Adrenal gland (tissue), 12 donors: ENCODE results near the gene TSPAN9. TPM values are rescaled to one million over a fixed set of nuclear protein-coding genes. Genes with fewer than 3 reads are reported as not detected.

Experiments used
- DNase-seq, 7 donors: peaks; one replicate each; pipeline ENCODE4 v3.0.0-alpha.2; 2019 to 2020
- H3K27ac ChIP-seq, 5 donors: fragments of 200-600 bp; sonication (generic) in 4 of 5; 1 replicate in 3 of 5; 2 replicates in 2 of 5; pipeline versions ENCODE4 v1.5.1 to v1.8.0; 2016 to 2020; ENCODE audit warnings: mild to moderate bottlenecking in 1 of 5
- H3K27me3 ChIP-seq: fragments of 200-600 bp; 2 replicates; pipeline ENCODE4 v1.8.0; 2021
- H3K36me3 ChIP-seq, 2 donors: fragments of 200-600 bp; replicated peaks in 1 of 2; 1 replicate in 1 of 2; 2 replicates in 1 of 2; pipeline versions ENCODE4 v1.5.1 to v1.8.0; 2018 to 2022
- H3K4me1 ChIP-seq, 2 donors: fragments of 200-600 bp; replicated peaks in 1 of 2; 1 replicate in 1 of 2; 2 replicates in 1 of 2; pipeline versions ENCODE4 v1.5.1 to v1.8.0; 2018 to 2021
- H3K4me3 ChIP-seq, 4 donors: fragments of 200-600 bp; sonication (generic) in 3 of 4; one replicate each; pipeline ENCODE4 v1.5.1; 2016 to 2018
- H3K9me3 ChIP-seq, 3 donors: fragments of 200-600 bp; sonication (generic) in 1 of 3; replicated peaks in 1 of 3; 1 replicate in 2 of 3; 2 replicates in 1 of 3; pipeline versions ENCODE4 v1.5.1 to v1.8.0; 2016 to 2021
- CTCF ChIP-seq, 6 experiments: fragments of 450-650 bp in 4 of 6; fragments of 200-600 bp in 2 of 6; sonication (generic) in 1 of 6; IDR thresholded peaks; 1 replicate in 5 of 6; 2 replicates in 1 of 6; pipeline versions ENCODE4 v1.5.1 to v1.8.0; 2016 to 2021; ENCODE audit warnings: antibody characterized with exemption in 6 of 6, mild to moderate bottlenecking in 2 of 6, moderate library complexity in 1 of 6
- POLR2A ChIP-seq, 2 donors: fragments of 450-650 bp; IDR thresholded peaks; one replicate each; pipeline ENCODE4 v1.6.1; 2017; ENCODE audit warnings: antibody characterized with exemption in 2 of 2, mild to moderate bottlenecking in 2 of 2, moderate library complexity in 1 of 2
- WGBS, 4 donors: extraction: QIAGEN DNeasy Blood & Tissue Kit in 2 of 4; methylation state at CpG; one replicate each; pipeline versions ENCODE4 v1.1.5 to v1.1.7; 2013 to 2017; 5-methylcytosine and 5-hydroxymethylcytosine counted together
- intact Hi-C, 2 donors: fragments of 100-400 bp; cut with DNase I; formaldehyde crosslinking; loops; one replicate each; pipeline versions ENCODE4 v1.14.1 to v1.15.0; 2022 to 2023
- polyA plus RNA-seq, 3 donors: library from polyadenylated mRNA; stranded (reverse); fragments of 200-250 nt in 2 of 3; fragments of 350-450 nt in 1 of 3; fragmentation: Illumina TruSeq in 1 of 3; extraction: RNeasy Lipid Tissue Mini Kit (QIAGEN cat#74804) in 1 of 3; gene quantifications; one replicate each; pipeline ENCODE4 v1.2.3, GENCODE V29; 2013 to 2014
- total RNA-seq, 9 donors: library from RNA; depleted of rRNA in 4 of 9; stranded (reverse); fragments of >200 nt in 4 of 9; fragments of 120-200 nt in 1 of 9; fragmentation: NEBNext Ultra II Directional in 1 of 9; extraction: Animal tissue kit (Norgen Biotek cat#: 25700) in 1 of 9; gene quantifications; one replicate each; pipeline versions ENCODE4 v1.1.0 to v1.2.4, GENCODE V29; 2013 to 2023
- donor health status: healthy with polysubstance abuse.
- donor health status: Bipolar disorder and iron deficiency.
- donor health status: DM: yes; HTN: yes; CAD: no.
- donor health status: DM: no; HTN: no; CAD: no.
- donor health status: DM: no; HTN: no; CAD: no.
- donor health status: DM: yes; HTN: yes; CAD: no.

The TSPAN9 gene
- total and polyA plus RNA-seq, 12 donors: 12.4 to 31.4 (median 22.4) TPM

DNA sequence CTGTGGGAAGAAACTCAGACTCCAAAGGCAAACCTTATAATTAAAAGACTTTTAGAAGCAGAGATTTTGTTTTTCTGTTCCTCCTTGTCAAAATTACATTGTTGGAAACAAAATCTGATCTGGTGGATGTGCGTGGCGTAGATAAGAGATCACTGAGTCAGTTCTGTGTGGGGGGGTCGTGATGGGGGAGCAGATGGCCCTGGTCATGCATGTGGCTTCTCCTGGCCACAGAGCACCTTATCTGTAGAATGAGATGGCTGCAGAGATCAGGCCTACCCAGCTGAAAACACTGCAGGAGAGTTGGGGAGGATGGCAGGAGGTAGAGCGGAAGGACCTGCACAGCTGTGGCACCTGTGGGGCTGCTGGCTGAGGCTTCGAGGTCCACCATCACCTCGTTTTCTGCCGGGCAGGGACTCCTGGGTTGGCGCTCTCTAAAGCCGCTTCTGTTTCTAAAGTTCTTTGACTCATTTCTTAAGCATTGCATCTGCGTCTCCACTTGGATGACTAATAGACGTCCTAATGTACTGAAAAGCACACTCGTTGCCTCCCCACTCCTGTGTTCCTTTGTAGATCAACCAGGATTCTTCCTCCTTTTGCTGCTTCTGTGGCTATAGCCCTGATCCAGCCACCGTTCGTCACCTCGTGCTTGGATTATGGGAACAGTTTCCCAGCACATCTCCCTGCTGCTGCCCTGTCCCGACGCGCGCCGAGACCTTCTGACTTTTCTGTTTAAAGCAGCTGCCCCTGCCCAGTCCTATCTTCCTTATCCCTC is 93.4 kb downstream of the TSPAN9 start:
- 74 to 89% (median 80%) methylated on average over 20 of the region's 20 CpGs for WGBS, 4 donors

DNA sequence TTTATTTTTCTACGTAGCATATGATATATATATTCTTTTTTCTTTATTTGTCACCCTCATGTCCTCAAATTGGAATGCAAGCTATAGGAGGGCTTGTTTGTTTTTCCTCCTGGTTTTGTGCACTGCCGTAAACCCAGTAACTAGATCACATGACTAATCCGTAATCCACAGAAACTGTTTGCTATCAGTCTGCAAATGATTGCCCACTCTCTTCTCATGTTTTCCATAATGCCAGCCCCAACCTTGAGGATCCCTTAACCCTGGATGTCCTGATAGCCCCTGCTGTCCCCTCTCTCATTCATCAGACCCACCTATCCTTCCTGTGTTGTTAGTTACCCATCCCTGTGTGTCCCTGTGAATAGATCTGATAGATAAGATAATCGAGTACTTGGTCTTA is 94.0 kb downstream of the TSPAN9 start:
- 65 to 73% (median 67%) methylated on average over 4 of the region's 4 CpGs for WGBS, 4 donors
- no peak overlapping the region for H3K27ac ChIP-seq
- intact Hi-C loops: no loop called here
- no peaks in the 10 kb centered on the region for H3K9me3 ChIP-seq
- no peaks in the 10 kb centered on the region for H3K36me3 ChIP-seq
- no peak for DNase-seq
- H3K27me3 ChIP-seq: no peaks in the 10 kb centered on the region
- H3K4me3 ChIP-seq: no peak overlapping the region
- TF ChIP-seq POLR2A (IDR thresholded peaks at IDR 0.05) (no peak), CTCF (IDR thresholded peaks at IDR 0.05) (no peak)
- peaks cover 0 to 5% of the 10 kb centered on the region in 2 donors for H3K4me1 ChIP-seq

More for the DNA sequence above, 93.4 kb downstream of the TSPAN9 start:
- no peaks in the 10 kb centered on the region for H3K9me3 ChIP-seq
- intact Hi-C loops: no loop called here
- no peak for TF ChIP-seq POLR2A (IDR thresholded peaks at IDR 0.05)
- TF ChIP-seq CTCF (IDR thresholded peaks at IDR 0.05): no peak
- peaks cover 0 to 5% of the 10 kb centered on the region in 2 donors for H3K4me1 ChIP-seq
- no peaks in the 10 kb centered on the region for H3K36me3 ChIP-seq
- peak in 5 of 7 donors; percentile 29 to 65 (median 44) for DNase-seq
- H3K4me3 ChIP-seq: no peak overlapping the region
- no peak overlapping the region for H3K27ac ChIP-seq
- no peaks in the 10 kb centered on the region for H3K27me3 ChIP-seq

DNA sequence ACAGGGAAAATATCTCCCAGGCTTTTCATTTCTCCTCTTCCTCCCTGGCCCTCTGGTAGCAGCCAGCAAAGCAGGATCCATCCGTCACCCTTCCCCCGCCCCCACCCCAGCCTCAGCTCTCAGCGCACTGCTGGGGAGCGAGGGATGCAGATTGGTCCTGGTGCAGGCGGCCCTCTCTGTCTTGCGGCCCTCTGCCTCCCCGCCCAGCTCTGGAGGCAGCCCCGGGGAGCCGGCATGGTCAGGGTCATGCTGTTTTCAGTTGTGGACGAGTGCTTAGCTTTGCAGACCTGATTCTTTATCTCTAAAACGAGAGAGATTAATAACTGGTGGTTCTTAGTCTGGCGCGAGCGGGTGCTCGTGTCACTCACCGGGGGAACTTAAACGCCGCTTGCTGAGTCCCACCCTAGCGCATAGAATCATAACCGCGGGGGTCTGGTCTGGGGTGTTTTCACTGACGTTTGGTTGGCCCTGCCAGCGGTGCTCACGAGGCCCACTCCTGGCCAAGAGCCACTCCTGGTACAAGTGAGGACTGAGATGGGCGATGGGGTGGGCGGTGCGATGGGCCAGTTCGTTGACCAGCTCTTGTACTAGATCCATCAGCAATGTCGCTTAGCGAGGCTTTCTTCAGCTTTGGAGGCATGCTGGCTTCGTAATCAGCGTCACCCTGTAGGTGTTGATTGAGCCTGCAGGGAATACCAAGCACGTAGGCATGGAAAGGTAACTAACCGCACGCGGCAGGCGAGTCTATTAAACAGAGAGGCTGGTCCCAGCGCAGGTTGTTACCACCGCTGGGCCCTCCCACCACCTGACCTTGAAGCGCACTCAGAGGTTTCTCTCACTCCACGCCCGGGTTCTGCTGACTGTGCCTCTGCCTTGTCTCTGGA is 95.2 kb downstream of the TSPAN9 start:
- Histone ChIP-seq H3K27ac (no peak overlapping the region), H3K9me3 (no peaks in the 10 kb centered on the region), H3K36me3 (no peaks in the 10 kb centered on the region), H3K4me3 (no peak overlapping the region), H3K27me3 (no peaks in the 10 kb centered on the region), H3K4me1 (peaks cover 0 to 5% of the 10 kb centered on the region in 2 donors)
- intact Hi-C loops: no loop called here
- no peak for DNase-seq
- 80 to 87% (median 83%) methylated on average over 29 to 42 of the region's 42 CpGs for whole genome bisulfite sequencing, 4 donors
- TF ChIP-seq CTCF (IDR thresholded peaks at IDR 0.05): no peak
- TF ChIP-seq POLR2A (IDR thresholded peaks at IDR 0.05): no peak

- Histone ChIP-seq H3K27me3 (no peaks in the 10 kb centered on the region), H3K4me3 (no peak overlapping the region), H3K36me3 (no peaks in the 10 kb centered on the region), H3K9me3 (no peaks in the 10 kb centered on the region), H3K27ac (no peak overlapping the region), H3K4me1 (peaks cover 0 to 5% of the 10 kb centered on the region in 2 donors)
- TF ChIP-seq CTCF (IDR thresholded peaks at IDR 0.05) (no peak), POLR2A (IDR thresholded peaks at IDR 0.05) (no peak)
- intact Hi-C loops: no loop called here
- no peak for DNase-seq
- 89 to 93% (median 91%) methylated on average over 12 to 14 of the region's 14 CpGs for WGBS, 4 donors
Measured at GRCh38 chr12:3173008-3173553, 95.9 kb downstream of the TSPAN9 start.
